Suprapubic skin (tissue), 4 donors: ENCODE data around the gene DPH7.

Experiments
- CTCF ChIP-seq, 2 donors: fragments of 200-600 bp in 1 of 2; fragments of 450-650 bp in 1 of 2; sonication (generic) in 1 of 2; IDR thresholded peaks; one replicate each; pipeline ENCODE4 v1.5.1; 2016 to 2019; ENCODE audit warnings: antibody characterized with exemption in 2 of 2, mild to moderate bottlenecking in 1 of 2, moderate library complexity in 1 of 2
- EP300 ChIP-seq: sonication (generic); formaldehyde crosslinking; IDR thresholded peaks from one replicate; pipeline ENCODE4 v1.6.1; 2017; ENCODE audit warnings: antibody characterized with exemption
- POLR2A ChIP-seq, 2 donors: fragments of 450-650 bp; IDR thresholded peaks; one replicate each; pipeline ENCODE4 v1.6.1; 2017; ENCODE audit warnings: antibody characterized with exemption in 2 of 2, mild to moderate bottlenecking in 2 of 2, moderate library complexity in 2 of 2
- POLR2AphosphoS5 ChIP-seq, 3 donors: sonication (generic); formaldehyde crosslinking; IDR thresholded peaks; one replicate each; pipeline ENCODE4 v1.6.1; 2017; ENCODE audit warnings: antibody characterized with exemption in 3 of 3

- TF ChIP-seq CTCF (IDR thresholded peaks at IDR 0.05) = no peak
- TF ChIP-seq EP300 = no peak
- no peak for TF ChIP-seq POLR2AphosphoS5 (IDR thresholded peaks at IDR 0.05)
- no peak for TF ChIP-seq POLR2A (IDR thresholded peaks at IDR 0.05)
Measured at GRCh38 chr9:137602661-137603060, 23.9 kb upstream of the DPH7 start.
